Lower leg skin (tissue), 4 donors: ENCODE measurements around the gene MTA3. TPM values are rescaled to one million over a fixed set of nuclear protein-coding genes. Genes with fewer than 3 reads are reported as not detected.
"Not testable (repeated sequence)": the region's sequence is repeated elsewhere in the genome, so short reads cannot be mapped to it uniquely, and the experiment has no call there.

ENCODE experiments used
- DNase-seq, 2 donors: peaks; one replicate each; pipeline ENCODE4 v3.0.0-alpha.2; 2019; ENCODE audit warnings: low spot score in 2 of 2
- H3K4me3 ChIP-seq: fragments of 200-600 bp; sonication (generic); 2 replicates; pipeline ENCODE4 v1.5.1; 2017; ENCODE audit warnings: mild to moderate bottlenecking, low read depth; ENCODE audit not compliant: poor library complexity, severe bottlenecking
- POLR2A ChIP-seq, 2 donors: fragments of 450-650 bp; IDR thresholded peaks; one replicate each; pipeline ENCODE4 v1.6.1; 2016 to 2017; ENCODE audit warnings: antibody characterized with exemption in 2 of 2, mild to moderate bottlenecking in 1 of 2, moderate library complexity in 1 of 2
- WGBS, 2 donors: methylation state at CpG; one replicate each; pipeline ENCODE4 v1.1.5; 2018; 5-methylcytosine and 5-hydroxymethylcytosine counted together
- intact Hi-C: fragments of 100-400 bp; cut with DNase I; formaldehyde crosslinking; loops from one replicate; pipeline ENCODE4 v1.15.0; 2023; ENCODE audit warnings: low total_unique reads
- total RNA-seq, 4 donors: library from RNA; depleted of rRNA; stranded (reverse); fragments of >200 nt; gene quantifications; one replicate each; pipeline ENCODE4 v1.1.0, GENCODE V29; 2016
- TF ChIP-seq, protein P1 (sequence below), 3 donors: fragments of 450-650 bp; IDR thresholded peaks; one replicate each; pipeline ENCODE4 v1.5.1; 2016; ENCODE audit warnings: antibody characterized with exemption in 3 of 3, mild to moderate bottlenecking in 3 of 3, moderate library complexity in 2 of 3

The MTA3 gene
- total RNA-seq, 4 donors from 2014 or later: 32.9 to 50.4 (median 35.9) TPM

DNA sequence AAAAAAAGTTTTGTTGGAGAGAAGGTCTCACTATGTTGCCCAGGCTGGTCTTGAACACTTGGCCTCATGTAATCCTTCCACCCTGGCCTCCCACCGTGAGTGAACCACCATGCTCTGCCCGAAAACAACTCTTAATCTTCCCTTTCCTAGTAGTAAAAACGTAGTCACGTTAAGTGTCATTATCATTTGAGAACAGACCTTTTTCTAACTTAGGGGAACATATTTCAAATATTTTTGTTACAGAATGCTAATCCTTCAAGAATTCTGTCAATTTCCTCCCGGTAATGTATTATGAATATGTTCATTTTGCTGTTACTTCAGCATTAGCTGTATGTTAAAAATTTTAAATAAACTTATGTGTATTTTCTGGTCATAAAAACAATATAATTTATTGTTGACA is 49.7 kb downstream of the MTA3 start:
- WGBS, 2 donors: 91 to 92% methylated on average over 5 of the region's 5 CpGs
- intact Hi-C loops: no loop called here
- TF ChIP-seq, protein P1, sequence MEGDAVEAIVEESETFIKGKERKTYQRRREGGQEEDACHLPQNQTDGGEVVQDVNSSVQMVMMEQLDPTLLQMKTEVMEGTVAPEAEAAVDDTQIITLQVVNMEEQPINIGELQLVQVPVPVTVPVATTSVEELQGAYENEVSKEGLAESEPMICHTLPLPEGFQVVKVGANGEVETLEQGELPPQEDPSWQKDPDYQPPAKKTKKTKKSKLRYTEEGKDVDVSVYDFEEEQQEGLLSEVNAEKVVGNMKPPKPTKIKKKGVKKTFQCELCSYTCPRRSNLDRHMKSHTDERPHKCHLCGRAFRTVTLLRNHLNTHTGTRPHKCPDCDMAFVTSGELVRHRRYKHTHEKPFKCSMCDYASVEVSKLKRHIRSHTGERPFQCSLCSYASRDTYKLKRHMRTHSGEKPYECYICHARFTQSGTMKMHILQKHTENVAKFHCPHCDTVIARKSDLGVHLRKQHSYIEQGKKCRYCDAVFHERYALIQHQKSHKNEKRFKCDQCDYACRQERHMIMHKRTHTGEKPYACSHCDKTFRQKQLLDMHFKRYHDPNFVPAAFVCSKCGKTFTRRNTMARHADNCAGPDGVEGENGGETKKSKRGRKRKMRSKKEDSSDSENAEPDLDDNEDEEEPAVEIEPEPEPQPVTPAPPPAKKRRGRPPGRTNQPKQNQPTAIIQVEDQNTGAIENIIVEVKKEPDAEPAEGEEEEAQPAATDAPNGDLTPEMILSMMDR (IDR thresholded peaks at IDR 0.05): no peak
- TF ChIP-seq POLR2A (IDR thresholded peaks at IDR 0.05): no peak
- DNase-seq: no peak
- no peak overlapping the region for H3K4me3 ChIP-seq

DNA sequence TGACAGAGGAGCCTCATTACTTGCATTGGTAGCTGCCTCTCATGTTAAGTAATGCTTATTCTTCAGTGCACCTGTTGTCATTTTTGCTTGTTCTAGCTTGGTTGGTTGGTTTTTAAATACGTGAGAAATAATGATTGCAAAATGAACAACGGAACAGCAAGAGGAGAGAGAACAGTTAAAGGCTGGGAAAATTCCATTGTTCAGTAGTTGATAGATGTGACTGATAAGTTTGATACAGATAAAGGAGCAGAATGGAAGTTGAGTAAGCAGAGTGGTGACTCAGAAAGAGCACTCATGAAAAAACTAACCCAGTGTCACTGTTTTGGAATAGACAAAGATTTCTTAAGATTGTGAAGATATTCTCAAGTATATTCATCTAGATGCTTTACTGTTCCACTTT is 50.5 kb downstream of the MTA3 start:
- WGBS, 2 donors: 49 to 54% methylated on average over 2 of the region's 2 CpGs
- DNase-seq: no peak
- H3K4me3 ChIP-seq: no peak overlapping the region
- TF ChIP-seq POLR2A (IDR thresholded peaks at IDR 0.05): no peak
- TF ChIP-seq, protein P1 (IDR thresholded peaks at IDR 0.05): no peak
- intact Hi-C loops: no loop called here

DNA sequence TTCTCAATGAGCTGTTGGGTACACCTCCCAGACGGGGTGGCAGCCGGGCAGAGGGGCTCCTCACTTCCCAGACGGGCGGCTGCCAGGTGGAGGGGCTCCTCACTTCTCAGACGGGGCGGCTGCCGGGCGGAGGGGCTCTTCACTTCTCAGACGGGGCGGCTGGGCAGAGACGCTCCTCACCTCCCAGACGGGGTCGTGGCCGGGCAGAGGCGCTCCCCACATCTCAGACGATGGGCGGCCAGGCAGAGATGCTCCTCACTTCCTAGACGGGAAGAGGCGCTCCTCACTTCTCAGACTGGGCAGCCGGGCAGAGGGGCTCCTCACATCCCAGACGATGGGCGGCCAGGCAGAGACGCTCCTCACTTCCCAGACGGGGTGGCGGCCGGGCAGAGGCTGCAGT is 53.2 kb downstream of the MTA3 start:
- H3K4me3 ChIP-seq, intact Hi-C loops, DNase-seq: not testable (repeated sequence)
- 94% methylated on average over 17 to 25 of the region's 26 CpGs for WGBS, 2 donors

DNA sequence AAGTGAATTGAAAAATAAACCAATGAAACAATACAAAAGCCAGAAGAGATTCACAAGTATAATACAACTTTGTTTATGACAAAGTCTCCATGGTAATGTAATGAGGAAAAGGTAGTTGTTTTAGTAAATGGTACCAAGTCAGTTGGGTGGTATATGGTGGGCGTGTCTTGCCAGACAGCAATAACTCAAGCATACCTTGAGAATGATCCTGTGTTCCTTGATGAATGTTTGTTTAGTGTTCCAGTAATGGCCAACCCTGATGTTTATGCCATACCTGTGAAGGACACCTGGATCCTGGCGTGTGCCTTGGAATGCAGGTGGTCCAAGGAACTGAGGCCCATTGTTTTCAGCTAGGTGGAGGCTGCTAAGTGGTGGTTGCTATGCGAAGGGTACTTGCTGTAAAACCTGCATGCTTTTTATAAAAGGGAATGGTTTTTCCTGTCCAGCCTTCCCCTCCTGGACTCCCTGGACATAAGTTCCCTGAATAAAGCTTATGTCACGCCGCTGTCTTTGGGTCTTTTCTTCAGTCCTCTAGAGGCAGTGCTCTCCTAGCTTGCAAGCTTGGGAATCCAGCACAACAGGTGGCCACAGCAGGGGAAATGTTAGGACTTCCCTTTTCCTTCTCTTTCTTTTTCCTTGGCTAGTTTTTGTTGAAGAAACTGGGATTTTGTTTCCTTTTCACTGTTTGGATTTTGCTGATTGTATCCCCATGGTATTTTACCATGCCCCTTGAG is 54.7 kb downstream of the MTA3 start:
- intact Hi-C loops: no loop called here
- H3K4me3 ChIP-seq: no peak overlapping the region
- TF ChIP-seq POLR2A (IDR thresholded peaks at IDR 0.05): no peak
- TF ChIP-seq, protein P1 (IDR thresholded peaks at IDR 0.05): no peak
- 74 to 81% methylated on average over 5 of the region's 5 CpGs for WGBS, 2 donors
- DNase-seq: no peak

DNA sequence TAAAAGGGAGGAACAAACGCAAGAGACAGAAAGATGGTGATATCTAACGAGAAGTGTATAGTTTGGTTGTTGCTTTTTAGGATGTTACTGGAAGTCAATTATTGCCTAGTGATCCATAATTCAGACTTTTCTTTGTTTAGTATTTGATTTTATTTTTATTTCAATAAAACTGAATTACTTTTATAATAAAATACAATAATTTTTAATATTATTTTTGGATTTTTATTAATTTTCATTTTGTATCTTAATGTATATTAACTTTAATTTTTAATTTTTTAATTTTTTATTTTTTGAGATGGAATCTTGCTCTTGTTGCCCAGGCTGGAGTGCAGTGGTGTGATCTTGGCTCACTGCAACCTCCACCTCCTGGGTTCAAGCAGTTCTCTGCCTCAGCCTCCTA is 55.6 kb downstream of the MTA3 start:
- intact Hi-C loops: no loop called here
- no peak overlapping the region for H3K4me3 ChIP-seq
- WGBS, 2 donors: 99 to 100% methylated on average over 2 of the region's 2 CpGs
- TF ChIP-seq, protein P1 (IDR thresholded peaks at IDR 0.05): no peak
- TF ChIP-seq POLR2A (IDR thresholded peaks at IDR 0.05): no peak
- DNase-seq: no peak

DNA sequence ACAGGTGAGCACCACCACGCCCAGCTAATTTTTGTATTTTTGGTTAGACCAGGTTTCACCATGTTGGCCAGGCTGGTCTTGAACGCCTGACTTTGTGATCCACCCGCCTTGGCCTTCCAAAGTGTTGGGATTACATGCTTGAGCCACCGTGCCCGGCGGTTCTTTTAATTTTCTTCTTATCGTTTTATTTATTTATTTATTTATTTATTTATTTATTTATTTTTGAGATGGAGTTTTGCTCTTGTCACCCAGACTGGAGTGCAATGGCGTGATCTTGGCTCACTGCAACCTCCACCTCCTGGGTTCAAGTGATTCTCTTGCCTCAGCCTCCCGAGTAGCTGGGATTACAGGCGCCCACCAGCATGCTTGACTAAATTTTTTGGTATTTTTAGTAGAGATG is 59.6 kb downstream of the MTA3 start:
- 97 to 98% methylated on average over 10 of the region's 10 CpGs for WGBS, 2 donors
- intact Hi-C loops, H3K4me3 ChIP-seq, DNase-seq: not testable (repeated sequence)

DNA sequence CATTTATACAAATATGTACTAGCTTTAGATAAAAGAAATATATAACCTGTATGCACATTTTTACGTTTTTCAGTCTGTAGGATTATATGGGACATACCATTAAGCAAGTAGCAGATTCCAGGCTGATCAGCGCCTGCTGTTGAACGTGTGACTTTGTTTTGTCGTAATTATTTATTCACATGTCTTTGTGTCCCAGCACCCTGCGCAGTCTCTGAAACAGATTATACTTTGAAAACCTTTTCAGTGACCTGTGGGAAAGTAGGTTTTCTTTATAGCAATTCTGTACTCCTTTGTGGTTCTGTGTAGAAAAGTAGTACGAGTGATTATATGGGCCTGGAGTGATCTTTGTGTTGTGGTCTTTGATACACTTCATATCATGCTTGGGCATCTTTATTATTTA is 68.5 kb downstream of the MTA3 start:
- no peak for TF ChIP-seq POLR2A (IDR thresholded peaks at IDR 0.05)
- TF ChIP-seq, protein P1 (IDR thresholded peaks at IDR 0.05): no peak
- no peak for DNase-seq
- 94 to 96% methylated on average over 6 of the region's 6 CpGs for WGBS, 2 donors
- no peak overlapping the region for H3K4me3 ChIP-seq
- intact Hi-C loops: no loop called here
